ENCODE measurements around the gene EHMT2. TPM values are rescaled to one million over a fixed set of nuclear protein-coding genes. Genes with fewer than 3 reads are reported as not detected.

Gene EHMT2
- total RNA-seq, 2 experiments from 2014 or later: 57.0 to 58.4 TPM

DNA sequence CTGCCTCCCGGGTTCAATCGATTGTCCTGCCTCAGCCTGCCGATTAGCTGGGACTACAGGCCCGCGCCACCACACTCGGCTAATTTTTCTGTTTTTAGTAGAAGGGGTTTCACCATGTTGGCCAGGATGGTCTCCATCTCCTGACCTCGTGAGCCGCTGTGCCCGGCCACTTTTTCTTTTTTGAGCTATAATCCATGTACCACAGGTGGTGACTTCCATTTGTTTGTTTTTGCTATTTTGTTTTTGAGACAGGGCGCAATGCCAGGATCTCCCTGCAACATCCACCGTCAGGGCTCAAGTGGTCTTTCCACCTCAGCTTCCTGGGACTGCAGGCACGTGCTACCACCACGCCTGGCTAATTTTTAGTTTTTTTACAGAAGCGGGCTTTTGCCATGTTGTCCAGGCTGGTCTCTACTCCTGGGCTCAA, 61.4 kb downstream of the EHMT2 start:
- DNase-seq: no peak
- CTCF ChIA-PET: interaction anchor here (0.7 to 2.7 kb wide), 6 partner anchors 9 to 260 kb away, joined by 3 to 14 read pairs (median 6); partner anchors contain the start of genes HSPA1B and NEU1
- POLR2A ChIA-PET: interaction anchor here (0.8 to 9.1 kb wide), 18 partner anchors 8 to 341 kb away, joined by 3 to 119 read pairs (median 5); partner anchors contain the start of genes C6orf47, CLIC1, CSNK2B and DDAH2
- no peaks in the 10 kb centered on the region for H3K27me3 Mint-ChIP-seq
- peak overlapping the region; percentile 81 for H3K4me3 Mint-ChIP-seq
- peaks cover 55% of the 10 kb centered on the region for H3K4me1 Mint-ChIP-seq
- peaks cover 64% of the 10 kb centered on the region for H3K36me3 Mint-ChIP-seq (ENCODE audit: low read depth)
- no peaks in the 10 kb centered on the region for H3K9me3 Mint-ChIP-seq
- peak overlapping the region; percentile 91 for H3K27ac Mint-ChIP-seq

GRCh38 chr6:31834367-31835250, 62.9 kb downstream of the EHMT2 start:
- peaks cover 56% of the 10 kb centered on the region for H3K4me1 Mint-ChIP-seq

GRCh38 chr6:31831350-31832215, 65.9 kb downstream of the EHMT2 start:
- no peak for DNase-seq
- Mint-ChIP-seq H3K36me3 (ENCODE audit: low read depth) (peaks cover 37% of the 10 kb centered on the region), H3K27ac (peak overlapping the region; percentile 82), H3K27me3 (no peaks in the 10 kb centered on the region), H3K4me1 (peaks cover 36% of the 10 kb centered on the region), H3K9me3 (no peaks in the 10 kb centered on the region), H3K4me3 (peak overlapping the region; percentile 94)
- CTCF ChIA-PET: interaction anchor here (1.1 to 4.2 kb wide), 13 partner anchors 13 to 209 kb away, joined by 3 to 61 read pairs (median 11); partner anchors contain the start of genes BAG6, CLIC1, DDAH2 and MSH5
- POLR2A ChIA-PET: interaction anchor here (0.9 to 9.1 kb wide), 7 partner anchors 16 to 180 kb away, joined by 3 to 119 read pairs (median 7); partner anchors contain the start of genes CLIC1, DDAH2, HSPA1A and HSPA1L

More at GRCh38 chr6:31834367-31835250, 62.9 kb downstream of the EHMT2 start:
- CTCF ChIA-PET: interaction anchor here (1.8 to 2.7 kb wide), 3 partner anchors 8 to 65 kb away, joined by 7 to 14 read pairs (median 10); partner anchors contain the start of genes HSPA1B and NEU1
- H3K27me3 Mint-ChIP-seq: no peaks in the 10 kb centered on the region
- peak overlapping the region; percentile 81 for H3K4me3 Mint-ChIP-seq
- peaks cover 64% of the 10 kb centered on the region for H3K36me3 Mint-ChIP-seq (ENCODE audit: low read depth)
- no peaks in the 10 kb centered on the region for H3K9me3 Mint-ChIP-seq
- H3K27ac Mint-ChIP-seq: peak overlapping the region; percentile 91
- peak; percentile 79 for DNase-seq
- POLR2A ChIA-PET: interaction anchor here (0.9 to 9.1 kb wide), 20 partner anchors 8 to 1010 kb away, joined by 3 to 119 read pairs (median 6); partner anchors contain the start of genes BAG6, C6orf47, CLIC1 and CSNK2B

GRCh38 chr6:31830886-31831335, 66.6 kb downstream of the EHMT2 start:
- H3K9me3 Mint-ChIP-seq: no peaks in the 10 kb centered on the region
- POLR2A ChIA-PET: interaction anchor here (0.8 to 9.1 kb wide), 10 partner anchors 16 to 280 kb away, joined by 3 to 119 read pairs (median 5); partner anchors contain the start of genes C6orf47, CLIC1, DDAH2 and GPANK1
- no peaks in the 10 kb centered on the region for H3K27me3 Mint-ChIP-seq
- H3K4me3 Mint-ChIP-seq: peak overlapping the region; percentile 94
- DNase-seq: no peak
- peaks cover 30% of the 10 kb centered on the region for H3K36me3 Mint-ChIP-seq (ENCODE audit: low read depth)
- H3K4me1 Mint-ChIP-seq: peaks cover 36% of the 10 kb centered on the region
- peak overlapping the region; percentile 82 for H3K27ac Mint-ChIP-seq
- CTCF ChIA-PET: interaction anchor here (0.6 to 4.2 kb wide), 21 partner anchors 13 to 957 kb away, joined by 3 to 61 read pairs (median 7); partner anchors contain the start of genes BAG6, CLIC1, DDAH2 and GPANK1

Other genes with a start within 250 kb of the EHMT2 start
- gene BAG6, start 245.0 kb downstream of the EHMT2 start, total RNA-seq: 100 to 1,000 TPM; 275 to 282 TPM
- 1 to 10 TPM; 2.9 to 3.6 TPM for gene APOM, start 241.8 kb downstream of the EHMT2 start, total RNA-seq
- 10 to 100 TPM; 26.4 to 26.7 TPM for gene C6orf47, start 236.9 kb downstream of the EHMT2 start, total RNA-seq
- 10 to 100 TPM; 33.6 to 35.2 TPM for gene GPANK1, start 232.7 kb downstream of the EHMT2 start, total RNA-seq
- 100 to 1,000 TPM; 199 to 212 TPM for gene CSNK2B, start 231.6 kb downstream of the EHMT2 start, total RNA-seq
- gene LY6G5B, start 227.7 kb downstream of the EHMT2 start, total RNA-seq: 10 to 100 TPM; 16.7 to 17.2 TPM
- gene LY6G5C, start 216.6 kb downstream of the EHMT2 start, total RNA-seq: 1 to 10 TPM; 2.3 to 2.6 TPM
- gene ABHD16A, start 194.4 kb downstream of the EHMT2 start, total RNA-seq: 10 to 100 TPM; 53.1 to 55.0 TPM
- gene LY6G6F, start 190.8 kb downstream of the EHMT2 start, total RNA-seq: not detected
- not detected for gene LY6G6D, start 182.3 kb downstream of the EHMT2 start, total RNA-seq
- not detected for gene LY6G6C, start 176.0 kb downstream of the EHMT2 start, total RNA-seq
- not detected for gene MPIG6B, start 174.3 kb downstream of the EHMT2 start, total RNA-seq
- gene DDAH2, start 168.4 kb downstream of the EHMT2 start, total RNA-seq: 10 to 100 TPM; 22.1 to 23.9 TPM
- 100 to 1,000 TPM; 640 to 644 TPM for gene CLIC1, start 161.2 kb downstream of the EHMT2 start, total RNA-seq
- gene MSH5, start 157.7 kb downstream of the EHMT2 start, total RNA-seq: 10 to 100 TPM; 60.1 to 63.2 TPM
- 10 to 100 TPM; 10.7 to 14.6 TPM for gene SAPCD1, start 135.0 kb downstream of the EHMT2 start, total RNA-seq
- gene VWA7, start 120.4 kb downstream of the EHMT2 start, total RNA-seq: 10 to 100 TPM; 11.0 to 12.2 TPM
- gene VARS1, start 101.9 kb downstream of the EHMT2 start, total RNA-seq: 10 to 100 TPM; 84.1 to 88.4 TPM
- gene LSM2, start 90.7 kb downstream of the EHMT2 start, total RNA-seq: 100 to 1,000 TPM; 100 to 108 TPM
- gene HSPA1L, start 82.4 kb downstream of the EHMT2 start, total RNA-seq: 1 to 10 TPM; 2.8 to 3.0 TPM
- 100 to 1,000 TPM; 147 to 151 TPM for gene HSPA1A, start 82.2 kb downstream of the EHMT2 start, total RNA-seq
- 10 to 100 TPM; 60.6 to 62.6 TPM for gene HSPA1B, start 70.0 kb downstream of the EHMT2 start, total RNA-seq
- 10 to 100 TPM; 29.2 to 29.6 TPM for gene NEU1, start 34.9 kb downstream of the EHMT2 start, total RNA-seq
- gene SLC44A4, start 18.7 kb downstream of the EHMT2 start, total RNA-seq: under 1 TPM in 1 of 2 experiments, not detected in 1; 0.38 TPM
- 1 to 10 TPM in 1 of 2 experiments, under 1 TPM in 1; 0.98 to 1.1 TPM for gene ZBTB12, start 4.4 kb upstream of the EHMT2 start, total RNA-seq
- gene C2, start 30.0 kb upstream of the EHMT2 start, total RNA-seq: 1 to 10 TPM in 1 of 2 experiments, under 1 TPM in 1; 0.45 to 1.0 TPM
- gene CFB, start 48.4 kb upstream of the EHMT2 start, total RNA-seq: under 1 TPM; 0.58 to 0.60 TPM
- gene NELFE, start 61.3 kb upstream of the EHMT2 start, total RNA-seq: 10 to 100 TPM; 69.6 to 70.6 TPM
- 10 to 100 TPM; 69.4 to 74.2 TPM for gene SKIC2, start 61.5 kb upstream of the EHMT2 start, total RNA-seq
- gene DXO, start 74.4 kb upstream of the EHMT2 start, total RNA-seq: 10 to 100 TPM; 16.7 to 17.5 TPM
- gene C4A, start 84.4 kb upstream of the EHMT2 start, total RNA-seq: 1 to 10 TPM; 3.3 to 5.7 TPM
- gene C4B, start 117.1 kb upstream of the EHMT2 start, total RNA-seq: 1 to 10 TPM; 3.4 to 5.0 TPM
- gene CYP21A2, start 140.7 kb upstream of the EHMT2 start, total RNA-seq: under 1 TPM in 1 of 2 experiments, not detected in 1; 0.23 TPM
- gene TNXB, start 211.6 kb upstream of the EHMT2 start, total RNA-seq: 1 to 10 TPM; 5.7 to 6.4 TPM
- gene ATF6B, start 230.5 kb upstream of the EHMT2 start, total RNA-seq: 100 to 1,000 TPM; 142 to 147 TPM
- 1 to 10 TPM; 7.6 to 8.6 TPM for gene FKBPL, start 232.6 kb upstream of the EHMT2 start, total RNA-seq

All from activated CD4-positive, alpha-beta memory T cell treated with anti-CD3 and anti-CD28 coated beads, Interleukin-2, amount 10 ng/mL, durations not matched to agents 7 days and 5 days (primary cell).